ENCODE results near the gene GSG1L.

GSG1L gene

DNA sequence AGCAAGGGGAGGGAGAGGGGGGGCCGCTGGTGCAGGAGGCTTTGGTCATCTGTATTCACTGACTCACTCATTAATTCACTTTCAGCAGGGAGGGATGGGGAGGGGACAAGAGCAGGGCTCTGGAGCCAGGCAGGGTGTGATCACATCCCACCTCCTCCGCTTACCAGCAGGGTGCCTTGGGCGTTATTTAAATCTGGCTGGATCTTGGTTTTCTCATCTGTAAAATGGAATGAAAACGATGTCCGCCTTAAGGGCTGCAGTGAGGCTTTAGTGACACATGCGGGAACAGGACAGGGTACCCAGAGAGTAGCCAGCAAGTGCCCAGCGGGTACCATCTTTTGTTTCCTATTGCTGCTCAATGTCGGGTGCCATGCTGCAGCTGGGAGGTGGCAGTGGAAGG is 161.0 kb downstream of the GSG1L start:
- TF ChIP-seq, protein P1, sequence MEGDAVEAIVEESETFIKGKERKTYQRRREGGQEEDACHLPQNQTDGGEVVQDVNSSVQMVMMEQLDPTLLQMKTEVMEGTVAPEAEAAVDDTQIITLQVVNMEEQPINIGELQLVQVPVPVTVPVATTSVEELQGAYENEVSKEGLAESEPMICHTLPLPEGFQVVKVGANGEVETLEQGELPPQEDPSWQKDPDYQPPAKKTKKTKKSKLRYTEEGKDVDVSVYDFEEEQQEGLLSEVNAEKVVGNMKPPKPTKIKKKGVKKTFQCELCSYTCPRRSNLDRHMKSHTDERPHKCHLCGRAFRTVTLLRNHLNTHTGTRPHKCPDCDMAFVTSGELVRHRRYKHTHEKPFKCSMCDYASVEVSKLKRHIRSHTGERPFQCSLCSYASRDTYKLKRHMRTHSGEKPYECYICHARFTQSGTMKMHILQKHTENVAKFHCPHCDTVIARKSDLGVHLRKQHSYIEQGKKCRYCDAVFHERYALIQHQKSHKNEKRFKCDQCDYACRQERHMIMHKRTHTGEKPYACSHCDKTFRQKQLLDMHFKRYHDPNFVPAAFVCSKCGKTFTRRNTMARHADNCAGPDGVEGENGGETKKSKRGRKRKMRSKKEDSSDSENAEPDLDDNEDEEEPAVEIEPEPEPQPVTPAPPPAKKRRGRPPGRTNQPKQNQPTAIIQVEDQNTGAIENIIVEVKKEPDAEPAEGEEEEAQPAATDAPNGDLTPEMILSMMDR (conservative IDR thresholded peaks at IDR 0.05; ENCODE audit: low read depth, low read length): no peak
- Histone ChIP-seq H3K27ac (no peak overlapping the region), H3K9ac (no peak overlapping the region), H3K36me3 (ENCODE audit: insufficient read depth) (no peaks in the 10 kb centered on the region), H3K4me2 (no peak overlapping the region), H4K20me1 (ENCODE audit: insufficient read depth) (no peaks in the 10 kb centered on the region), H2AFZ (ENCODE audit: low read depth) (no peak overlapping the region), H3K4me1 (ENCODE audit: low read depth, poor library complexity, severe bottlenecking) (no peaks in the 10 kb centered on the region), H3K79me2 (ENCODE audit: insufficient read depth, low read depth) (no peaks in the 10 kb centered on the region), H3K27me3 (ENCODE audit: insufficient read depth, low read depth) (peaks cover 8% of the 10 kb centered on the region), H3K4me3 (IDR thresholded peaks at IDR 0.05; ENCODE audit: insufficient read depth, low read depth, low read length) (no peak overlapping the region)

DNA sequence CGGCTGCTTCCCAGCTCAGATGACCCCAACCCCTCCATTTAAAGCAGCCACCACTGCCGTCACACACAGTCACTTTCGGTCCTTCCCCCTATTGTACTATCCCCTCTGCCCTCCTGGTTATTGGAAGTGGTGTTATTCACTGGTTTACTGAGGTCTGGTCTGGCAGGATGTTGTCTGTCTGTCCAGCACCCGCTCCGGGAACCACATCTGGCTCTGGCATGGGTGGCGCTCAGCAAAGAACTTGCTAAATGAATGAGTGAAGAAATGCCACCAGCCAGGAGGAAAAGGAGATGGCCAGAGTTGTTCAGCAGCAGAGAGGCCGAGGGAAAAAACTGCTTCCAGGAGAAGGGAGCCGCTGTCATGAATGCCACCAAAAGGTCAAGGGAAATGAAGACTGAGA is 161.6 kb downstream of the GSG1L start:
- Histone ChIP-seq H3K9ac (no peak overlapping the region), H3K4me2 (no peak overlapping the region), H4K20me1 (ENCODE audit: insufficient read depth) (no peaks in the 10 kb centered on the region), H3K27ac (no peak overlapping the region), H3K36me3 (ENCODE audit: insufficient read depth) (no peaks in the 10 kb centered on the region), H3K4me1 (ENCODE audit: low read depth, poor library complexity, severe bottlenecking) (no peaks in the 10 kb centered on the region), H2AFZ (ENCODE audit: low read depth) (no peak overlapping the region), H3K27me3 (ENCODE audit: insufficient read depth, low read depth) (peaks cover 8% of the 10 kb centered on the region), H3K79me2 (ENCODE audit: insufficient read depth, low read depth) (no peaks in the 10 kb centered on the region), H3K4me3 (IDR thresholded peaks at IDR 0.05; ENCODE audit: insufficient read depth, low read depth, low read length) (no peak overlapping the region)
- TF ChIP-seq, protein P1 (conservative IDR thresholded peaks at IDR 0.05; ENCODE audit: low read depth, low read length): no peak

DNA sequence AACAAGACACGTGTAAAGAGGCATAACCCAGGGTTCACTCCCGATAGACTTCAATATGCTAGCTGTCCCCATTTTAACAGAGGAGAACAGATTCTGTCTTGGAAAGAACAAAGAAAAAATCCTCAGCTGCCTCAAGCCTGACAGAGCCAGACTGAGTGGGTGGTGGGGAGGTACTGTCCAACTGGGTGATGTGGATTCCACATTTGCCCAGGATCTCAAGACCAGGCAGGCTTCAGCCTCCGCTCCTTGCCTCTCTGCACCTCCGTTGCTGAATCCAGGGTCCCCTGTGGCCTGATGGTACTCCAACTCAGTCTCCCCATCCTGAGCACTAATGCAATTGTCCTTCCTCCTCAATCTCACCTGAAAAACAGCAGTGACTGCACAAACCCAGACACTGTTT is 163.8 kb downstream of the GSG1L start:
- Histone ChIP-seq H3K4me1 (ENCODE audit: low read depth, poor library complexity, severe bottlenecking) (no peaks in the 10 kb centered on the region), H3K27me3 (ENCODE audit: insufficient read depth, low read depth) (peaks cover 8% of the 10 kb centered on the region), H3K4me3 (IDR thresholded peaks at IDR 0.05; ENCODE audit: insufficient read depth, low read depth, low read length) (no peak overlapping the region), H3K9ac (no peak overlapping the region), H3K27ac (no peak overlapping the region), H4K20me1 (ENCODE audit: insufficient read depth) (no peaks in the 10 kb centered on the region), H3K36me3 (ENCODE audit: insufficient read depth) (no peaks in the 10 kb centered on the region), H3K4me2 (no peak overlapping the region), H3K79me2 (ENCODE audit: insufficient read depth, low read depth) (no peaks in the 10 kb centered on the region), H2AFZ (ENCODE audit: low read depth) (no peak overlapping the region)
- TF ChIP-seq, protein P1 (conservative IDR thresholded peaks at IDR 0.05; ENCODE audit: low read depth, low read length): no peak

DNA sequence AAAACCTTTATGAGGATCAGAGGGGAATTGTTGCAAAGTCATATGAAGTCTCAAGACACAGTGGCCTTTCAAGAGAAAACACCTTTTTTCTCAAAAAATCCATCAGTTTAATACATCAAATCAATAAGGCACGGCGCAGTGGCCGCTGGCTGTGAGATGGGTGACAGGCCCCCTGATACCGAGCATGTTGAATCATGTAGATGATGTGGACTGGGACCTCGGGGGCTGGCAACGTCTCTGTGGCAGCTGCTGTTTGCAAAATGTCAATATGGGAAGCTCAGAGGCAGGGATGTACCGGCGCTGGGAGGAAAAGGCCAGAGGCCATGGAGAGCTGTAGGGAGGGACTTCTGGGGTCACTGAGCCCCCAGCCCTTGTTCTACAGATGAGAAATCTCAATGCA is 169.1 kb downstream of the GSG1L start:
- Histone ChIP-seq H3K79me2 (ENCODE audit: insufficient read depth, low read depth) (no peaks in the 10 kb centered on the region), H3K27me3 (ENCODE audit: insufficient read depth, low read depth) (no peaks in the 10 kb centered on the region), H3K9ac (no peak overlapping the region), H3K36me3 (ENCODE audit: insufficient read depth) (no peaks in the 10 kb centered on the region), H3K27ac (no peak overlapping the region), H3K4me2 (no peak overlapping the region), H3K4me3 (IDR thresholded peaks at IDR 0.05; ENCODE audit: insufficient read depth, low read depth, low read length) (no peak overlapping the region), H4K20me1 (ENCODE audit: insufficient read depth) (no peaks in the 10 kb centered on the region), H3K4me1 (ENCODE audit: low read depth, poor library complexity, severe bottlenecking) (no peaks in the 10 kb centered on the region), H2AFZ (ENCODE audit: low read depth) (no peak overlapping the region)
- TF ChIP-seq, protein P1 (conservative IDR thresholded peaks at IDR 0.05; ENCODE audit: low read depth, low read length): no peak
